HG03280 (cell line): ENCODE measurements around the gene IL11RA.

ENCODE experiments used
- ATAC-seq: cut with Tn5 transposase; IDR thresholded peaks from one replicate; pipeline ENCODE4 v1.9.1; 2021; ENCODE audit warnings: mild to moderate bottlenecking, moderate library complexity; ENCODE audit not compliant: unreplicated experiment

IL11RA gene

GRCh38 chr9:34684816-34685215, 32.8 kb downstream of the IL11RA start:
- ATAC-seq: no peak

GRCh38 chr9:34685591-34685990, 33.6 kb downstream of the IL11RA start:
- no peak for ATAC-seq

- no peak for ATAC-seq
Measured at GRCh38 chr9:34686231-34686630, 34.2 kb downstream of the IL11RA start.

GRCh38 chr9:34686732-34687131, 34.7 kb downstream of the IL11RA start:
- no peak for ATAC-seq

- no peak for ATAC-seq
Measured at GRCh38 chr9:34687276-34688030, 35.5 kb downstream of the IL11RA start.

- no peak for ATAC-seq
Measured at GRCh38 chr9:34688329-34689115, 36.5 kb downstream of the IL11RA start.

GRCh38 chr9:34689116-34689470, 37.1 kb downstream of the IL11RA start:
- ATAC-seq: no peak

- no peak for ATAC-seq
Measured at GRCh38 chr9:34689512-34689911, 37.5 kb downstream of the IL11RA start.

GRCh38 chr9:34690983-34691935, 39.3 kb downstream of the IL11RA start, which contains the start of gene CCL19:
CCL19 (minus strand) TSS chr9:34691276; CDS start chr9:34691139, 137 bp downstream.
- ATAC-seq: no peak

GRCh38 chr9:34691936-34692315, 39.9 kb downstream of the IL11RA start:
- ATAC-seq: no peak

GRCh38 chr9:34693560-34693959, 41.6 kb downstream of the IL11RA start:
- ATAC-seq: no peak

- ATAC-seq: no peak
Measured at GRCh38 chr9:34694811-34695210, 42.8 kb downstream of the IL11RA start.

- peak; percentile 61 for ATAC-seq
Measured at GRCh38 chr9:34701023-34701768, 49.2 kb downstream of the IL11RA start.

GRCh38 chr9:34701769-34702736, 50.1 kb downstream of the IL11RA start:
- ATAC-seq: peak; percentile 79

GRCh38 chr9:34707130-34707529, 55.1 kb downstream of the IL11RA start:
- ATAC-seq: no peak

- ATAC-seq: no peak
Measured at GRCh38 chr9:34709196-34709978, 57.4 kb downstream of the IL11RA start.

GRCh38 chr9:34710023-34710422, 58.0 kb downstream of the IL11RA start, which contains the start of gene CCL21:
CCL21 (minus strand) TSS chr9:34710136; CDS start chr9:34710066, 70 bp downstream.
- no peak for ATAC-seq
